ENCODE results near the gene TNFRSF4.

The TNFRSF4 gene

GRCh38 chr1:1232208-1232795 is 18.3 kb upstream of the TNFRSF4 start, which contains the start of gene B3GALT6:
TSS of gene B3GALT6 (plus strand) at chr1:1232237. CDS start at chr1:1232279, 42 bp downstream.
- no peak for DNase-seq

GRCh38 chr1:1231400-1232207 is 17.7 kb upstream of the TNFRSF4 start, which contains the start of gene SDF4:
TSS of gene SDF4 (minus strand) at chr1:1232001. CDS start at chr1:1228772, 3,229 bp downstream.
- peak; percentile 85 to 96 (median 95) for DNase-seq

GRCh38 chr1:1230656-1231399 is 16.9 kb upstream of the TNFRSF4 start:
- no peak for DNase-seq

GRCh38 chr1:1229770-1230169 is 15.8 kb upstream of the TNFRSF4 start:
- no peak for DNase-seq

GRCh38 chr1:1228596-1229321 is 14.8 kb upstream of the TNFRSF4 start:
- DNase-seq = no peak

GRCh38 chr1:1228187-1228586 is 14.2 kb upstream of the TNFRSF4 start:
- no peak for DNase-seq

- no peak for DNase-seq
Measured at GRCh38 chr1:1227386-1227785, 13.4 kb upstream of the TNFRSF4 start.

GRCh38 chr1:1226566-1227362 is 12.8 kb upstream of the TNFRSF4 start:
- DNase-seq = no peak

GRCh38 chr1:1225913-1226312 is 12.0 kb upstream of the TNFRSF4 start:
- no peak for DNase-seq

GRCh38 chr1:1225238-1225845 is 11.4 kb upstream of the TNFRSF4 start:
- DNase-seq = no peak

- DNase-seq = no peak
Measured at GRCh38 chr1:1223891-1224290, 9.9 kb upstream of the TNFRSF4 start.

GRCh38 chr1:1223321-1223720 is 9.4 kb upstream of the TNFRSF4 start:
- no peak for DNase-seq

GRCh38 chr1:1222575-1223225 is 8.7 kb upstream of the TNFRSF4 start:
- no peak for DNase-seq

- DNase-seq = no peak
Measured at GRCh38 chr1:1221887-1222574, 8.1 kb upstream of the TNFRSF4 start.

GRCh38 chr1:1220197-1220596 is 6.2 kb upstream of the TNFRSF4 start:
- DNase-seq = no peak

GRCh38 chr1:1219341-1219740 is 5.4 kb upstream of the TNFRSF4 start:
- DNase-seq = peak in 1 of 4 experiments; percentile 30

- no peak for DNase-seq
Measured at GRCh38 chr1:1218524-1219200, 4.7 kb upstream of the TNFRSF4 start.

- no peak for DNase-seq
Measured at GRCh38 chr1:1217621-1218523, 3.9 kb upstream of the TNFRSF4 start.
